Subcutaneous abdominal adipose tissue (tissue), 5 donors: ENCODE results near the gene HTT.

Source experiments
- H3K27ac ChIP-seq: one replicate; pipeline ENCODE4 v1.7.0; 2013; ENCODE audit warnings: low read depth, mild to moderate bottlenecking, inconsistent platforms, low read length, moderate library complexity
- H3K27me3 ChIP-seq, 5 donors: one replicate each; pipeline ENCODE4 v1.7.0; 2013; ENCODE audit warnings: low read length in 5 of 5, inconsistent platforms in 1 of 5; ENCODE audit not compliant: control insufficient read depth in 5 of 5, insufficient read depth in 4 of 5
- H3K36me3 ChIP-seq, 5 donors: one replicate each; pipeline ENCODE4 v1.7.0; 2013; ENCODE audit warnings: low read length in 5 of 5; ENCODE audit not compliant: control insufficient read depth in 5 of 5, insufficient read depth in 5 of 5
- H3K4me1 ChIP-seq, 5 donors: one replicate each; pipeline ENCODE4 v1.7.0; 2013; ENCODE audit warnings: low read length in 5 of 5, mild to moderate bottlenecking in 3 of 5, moderate library complexity in 1 of 5; ENCODE audit not compliant: control insufficient read depth in 5 of 5, insufficient read depth in 5 of 5
- H3K4me3 ChIP-seq, 5 donors: one replicate each; pipeline ENCODE4 v1.7.0; 2013; ENCODE audit warnings: low read length in 5 of 5, low read depth in 1 of 5
- H3K9ac ChIP-seq, 5 donors: one replicate each; pipeline ENCODE4 v1.7.0; 2013; ENCODE audit warnings: low read length in 5 of 5, mild to moderate bottlenecking in 4 of 5, moderate library complexity in 3 of 5
- H3K9me3 ChIP-seq, 5 donors: one replicate each; pipeline ENCODE4 v1.7.0; 2013; ENCODE audit warnings: low read length in 5 of 5; ENCODE audit not compliant: control insufficient read depth in 5 of 5
- donor health status: healthy.
- donor health status: healthy.
- donor health status: healthy.
- donor health status: healthy.
- donor health status: healthy.

HTT gene

GRCh38 chr4:3221184-3221494, 146.7 kb downstream of the HTT start:
- H3K27me3 ChIP-seq, result no peaks in the 10 kb centered on the region
- H3K27ac ChIP-seq, result no peak overlapping the region
- no peaks in the 10 kb centered on the region for H3K9me3 ChIP-seq
- peaks cover 0 to 19% (median 5%) of the 10 kb centered on the region in 5 donors for H3K4me1 ChIP-seq
- H3K36me3 ChIP-seq, result peaks cover 4 to 95% (median 87%) of the 10 kb centered on the region in 5 donors
- no peak overlapping the region for H3K9ac ChIP-seq
- no peak overlapping the region for H3K4me3 ChIP-seq

GRCh38 chr4:3221996-3222395, 147.5 kb downstream of the HTT start:
- no peaks in the 10 kb centered on the region for H3K9me3 ChIP-seq
- H3K4me1 ChIP-seq, result peaks cover 0 to 21% (median 5%) of the 10 kb centered on the region in 5 donors
- peaks cover 3 to 98% (median 90%) of the 10 kb centered on the region in 5 donors for H3K36me3 ChIP-seq
- no peak overlapping the region for H3K27ac ChIP-seq
- no peaks in the 10 kb centered on the region for H3K27me3 ChIP-seq
- H3K4me3 ChIP-seq, result no peak overlapping the region
- H3K9ac ChIP-seq, result no peak overlapping the region

- Histone ChIP-seq H3K27me3 (no peaks in the 10 kb centered on the region), H3K9ac (no peak overlapping the region), H3K4me3 (no peak overlapping the region), H3K36me3 (peaks cover 3 to 96% (median 84%) of the 10 kb centered on the region in 5 donors), H3K9me3 (no peaks in the 10 kb centered on the region), H3K4me1 (peaks cover 0 to 21% (median 5%) of the 10 kb centered on the region in 5 donors), H3K27ac (no peak overlapping the region)
These were observed 148.9 kb downstream of the HTT start for GRCh38 chr4:3223346-3223745.

- H3K9me3 ChIP-seq, result no peaks in the 10 kb centered on the region
- peaks cover 3 to 97% (median 85%) of the 10 kb centered on the region in 5 donors for H3K36me3 ChIP-seq
- no peak overlapping the region for H3K4me3 ChIP-seq
- peaks cover 0 to 21% (median 5%) of the 10 kb centered on the region in 5 donors for H3K4me1 ChIP-seq
- no peak overlapping the region for H3K27ac ChIP-seq
- H3K9ac ChIP-seq, result no peak overlapping the region
- no peaks in the 10 kb centered on the region for H3K27me3 ChIP-seq
These were observed 149.7 kb downstream of the HTT start for GRCh38 chr4:3223956-3224748.

- Histone ChIP-seq H3K36me3 (peaks cover 2 to 97% (median 88%) of the 10 kb centered on the region in 5 donors), H3K4me1 (peaks cover 0 to 10% (median 4%) of the 10 kb centered on the region in 5 donors), H3K27ac (no peak overlapping the region), H3K27me3 (no peaks in the 10 kb centered on the region), H3K4me3 (no peak overlapping the region), H3K9ac (no peak overlapping the region), H3K9me3 (no peaks in the 10 kb centered on the region)
These were observed 150.8 kb downstream of the HTT start for GRCh38 chr4:3225071-3225850.

- H3K36me3 ChIP-seq, result peaks cover 0 to 97% (median 88%) of the 10 kb centered on the region in 5 donors
- H3K27ac ChIP-seq, result no peak overlapping the region
- H3K4me1 ChIP-seq, result peaks cover 0 to 5% (median 3%) of the 10 kb centered on the region in 5 donors
- H3K27me3 ChIP-seq, result no peaks in the 10 kb centered on the region
- H3K9ac ChIP-seq, result no peak overlapping the region
- H3K9me3 ChIP-seq, result no peaks in the 10 kb centered on the region
- H3K4me3 ChIP-seq, result no peak overlapping the region
These were observed 151.5 kb downstream of the HTT start for GRCh38 chr4:3225936-3226335.

- peaks cover 0 to 97% (median 88%) of the 10 kb centered on the region in 5 donors for H3K36me3 ChIP-seq
- no peak overlapping the region for H3K27ac ChIP-seq
- H3K4me3 ChIP-seq, result no peak overlapping the region
- H3K9me3 ChIP-seq, result no peaks in the 10 kb centered on the region
- H3K4me1 ChIP-seq, result peaks cover 0 to 5% (median 2%) of the 10 kb centered on the region in 5 donors
- no peaks in the 10 kb centered on the region for H3K27me3 ChIP-seq
- H3K9ac ChIP-seq, result no peak overlapping the region
These were observed 152.0 kb downstream of the HTT start for GRCh38 chr4:3226467-3226866.

- Histone ChIP-seq H3K9me3 (no peaks in the 10 kb centered on the region), H3K9ac (no peak overlapping the region), H3K27ac (no peak overlapping the region), H3K36me3 (peaks cover 0 to 97% (median 88%) of the 10 kb centered on the region in 5 donors), H3K27me3 (no peaks in the 10 kb centered on the region), H3K4me3 (no peak overlapping the region), H3K4me1 (peaks cover 0 to 2% (median 1%) of the 10 kb centered on the region in 5 donors)
These were observed 152.5 kb downstream of the HTT start for GRCh38 chr4:3226944-3227343.

- Histone ChIP-seq H3K27ac (no peak overlapping the region), H3K36me3 (peaks cover 0 to 97% (median 91%) of the 10 kb centered on the region in 5 donors), H3K4me1 (peaks cover 0 to 2% (median 0%) of the 10 kb centered on the region in 5 donors), H3K4me3 (no peak overlapping the region), H3K9ac (no peak overlapping the region), H3K9me3 (no peaks in the 10 kb centered on the region), H3K27me3 (no peaks in the 10 kb centered on the region)
These were observed 153.6 kb downstream of the HTT start for GRCh38 chr4:3227878-3228675.
